ENCODE data around the gene DNAI2. TPM values are rescaled to one million over a fixed set of nuclear protein-coding genes. Genes with fewer than 3 reads are reported as not detected.

The DNAI2 gene
- total RNA-seq, 1 experiment from 2014 or later = not detected

- no peaks in the 10 kb centered on the region for H3F3A ChIP-seq (ENCODE audit: low read length, unreplicated experiment)
- POLR2A ChIA-PET (ENCODE audit: unreplicated experiment) = no interaction called here
Measured at GRCh38 chr17:74344658-74345057, 70.6 kb downstream of the DNAI2 start.

GRCh38 chr17:74345433-74346241 is 71.6 kb downstream of the DNAI2 start:
- DNase-seq (peak; percentile 48), ATAC-seq (0 out of 2 replicates have a peak, but pooled peaks have one; percentile 9)
- Histone ChIP-seq H3K4me1 (ENCODE audit: insufficient read depth, low read length) (peaks cover 5% of the 10 kb centered on the region; the same call in 1 of the 2 replicates), H4K20me1 (ENCODE audit: low read length) (no peaks in the 10 kb centered on the region), H2AFZ (ENCODE audit: low read length) (no peak overlapping the region), H3F3A (ENCODE audit: low read length, unreplicated experiment) (no peaks in the 10 kb centered on the region), H3K4me2 (ENCODE audit: low read length) (no peak overlapping the region), H3K36me3 (ENCODE audit: low read depth, low read length) (no peaks in the 10 kb centered on the region), H3K9me2 (replicated peaks; ENCODE audit: low read length) (no peaks in the 10 kb centered on the region), H3K4me3 (ENCODE audit: low read length) (no peak overlapping the region), H3K9ac (ENCODE audit: low read length) (no peak overlapping the region), H3K9me3 (ENCODE audit: low read length) (no peaks in the 10 kb centered on the region), H3K27me3 (ENCODE audit: low read length) (peaks cover 30% of the 10 kb centered on the region), H3K79me2 (ENCODE audit: low read length) (no peaks in the 10 kb centered on the region), H3K27ac (ENCODE audit: low read length) (no peak overlapping the region)
- BruUV-seq (replicated peaks) = no TSS peak
- POLR2A ChIA-PET (ENCODE audit: unreplicated experiment) = no interaction called here
- intact Hi-C loops (cut with micrococcal nuclease) = no loop called here
- CTCF ChIA-PET = interaction anchor here (1.5 kb wide), 1 partner anchor 16 kb away, joined by 3 read pairs; the partner anchor contains the start of gene BTBD17
- TF ChIP-seq EZH2 (IDR thresholded peaks at IDR 0.05; ENCODE audit: low read length, unreplicated experiment) (no peak), EZH2phosphoT487 (IDR thresholded peaks at IDR 0.05; ENCODE audit: borderline replicate concordance, low read length) (no peak), CTCF (conservative IDR thresholded peaks at IDR 0.05; ENCODE audit: low read depth, low read length) (no peak)

More at GRCh38 chr17:74344658-74345057, 70.6 kb downstream of the DNAI2 start:
- Histone ChIP-seq H3K4me3 (ENCODE audit: low read length) (no peak overlapping the region), H3K36me3 (ENCODE audit: low read depth, low read length) (no peaks in the 10 kb centered on the region), H3K9ac (ENCODE audit: low read length) (no peak overlapping the region), H3K27me3 (ENCODE audit: low read length) (peaks cover 31% of the 10 kb centered on the region), H3K9me2 (replicated peaks; ENCODE audit: low read length) (no peaks in the 10 kb centered on the region), H3K27ac (ENCODE audit: low read length) (no peak overlapping the region), H3K9me3 (ENCODE audit: low read length) (no peaks in the 10 kb centered on the region), H3K79me2 (ENCODE audit: low read length) (no peaks in the 10 kb centered on the region), H2AFZ (ENCODE audit: low read length) (no peak overlapping the region), H4K20me1 (ENCODE audit: low read length) (no peaks in the 10 kb centered on the region), H3K4me2 (ENCODE audit: low read length) (no peak overlapping the region), H3K4me1 (ENCODE audit: insufficient read depth, low read length) (peaks cover 5% of the 10 kb centered on the region; the same call in 1 of the 2 replicates)
- BruUV-seq (replicated peaks) = no TSS peak
- no peak for TF ChIP-seq EZH2phosphoT487 (IDR thresholded peaks at IDR 0.05; ENCODE audit: borderline replicate concordance, low read length)
- TF ChIP-seq EZH2 (IDR thresholded peaks at IDR 0.05; ENCODE audit: low read length, unreplicated experiment) = no peak
- TF ChIP-seq CTCF (conservative IDR thresholded peaks at IDR 0.05; ENCODE audit: low read depth, low read length) = no peak
- DNase-seq (no peak), ATAC-seq (no peak)
- intact Hi-C loops (cut with micrococcal nuclease) = no loop called here
- CTCF ChIA-PET = no interaction called here

- Histone ChIP-seq H3K9me3 (ENCODE audit: low read length) (no peaks in the 10 kb centered on the region), H3K9ac (ENCODE audit: low read length) (no peak overlapping the region), H3K27me3 (ENCODE audit: low read length) (peaks cover 48% of the 10 kb centered on the region), H3K4me3 (ENCODE audit: low read length) (no peak overlapping the region), H3K27ac (ENCODE audit: low read length) (no peak overlapping the region), H3K79me2 (ENCODE audit: low read length) (no peaks in the 10 kb centered on the region), H3K36me3 (ENCODE audit: low read depth, low read length) (no peaks in the 10 kb centered on the region), H3F3A (ENCODE audit: low read length, unreplicated experiment) (no peaks in the 10 kb centered on the region), H2AFZ (ENCODE audit: low read length) (no peak overlapping the region), H3K4me2 (ENCODE audit: low read length) (no peak overlapping the region), H3K9me2 (replicated peaks; ENCODE audit: low read length) (no peaks in the 10 kb centered on the region), H3K4me1 (ENCODE audit: insufficient read depth, low read length) (peaks cover 5% of the 10 kb centered on the region; the same call in 1 of the 2 replicates), H4K20me1 (ENCODE audit: low read length) (no peaks in the 10 kb centered on the region)
- DNase-seq (no peak), ATAC-seq (no peak)
- intact Hi-C loops (cut with micrococcal nuclease) = no loop called here
- ChIA-PET POLR2A (ENCODE audit: unreplicated experiment) (no interaction called here), CTCF (no interaction called here)
- TF ChIP-seq EZH2phosphoT487 (IDR thresholded peaks at IDR 0.05; ENCODE audit: borderline replicate concordance, low read length) (no peak), CTCF (conservative IDR thresholded peaks at IDR 0.05; ENCODE audit: low read depth, low read length) (no peak), EZH2 (IDR thresholded peaks at IDR 0.05; ENCODE audit: low read length, unreplicated experiment) (no peak)
- BruUV-seq (replicated peaks) = no TSS peak
Measured at GRCh38 chr17:74347646-74348045, 73.6 kb downstream of the DNAI2 start.
